DND-41 (cell line): ENCODE results near the gene KY.

Experiments
- CTCF ChIP-seq: IDR thresholded peaks from 2 replicates; pipeline ENCODE4 v1.5.1; 2012; ENCODE audit warnings: borderline replicate concordance, low read length, moderate library complexity, mild to moderate bottlenecking; ENCODE audit not compliant: poor library complexity, severe bottlenecking; ENCODE audit errors: extremely low read depth
- EZH2 ChIP-seq: IDR thresholded peaks from 3 replicates; pipeline ENCODE4 v1.6.1; 2012; ENCODE audit warnings: borderline replicate concordance, low read depth, mild to moderate bottlenecking, moderate library complexity, low read length, inconsistent platforms; ENCODE audit not compliant: severe bottlenecking

DNA sequence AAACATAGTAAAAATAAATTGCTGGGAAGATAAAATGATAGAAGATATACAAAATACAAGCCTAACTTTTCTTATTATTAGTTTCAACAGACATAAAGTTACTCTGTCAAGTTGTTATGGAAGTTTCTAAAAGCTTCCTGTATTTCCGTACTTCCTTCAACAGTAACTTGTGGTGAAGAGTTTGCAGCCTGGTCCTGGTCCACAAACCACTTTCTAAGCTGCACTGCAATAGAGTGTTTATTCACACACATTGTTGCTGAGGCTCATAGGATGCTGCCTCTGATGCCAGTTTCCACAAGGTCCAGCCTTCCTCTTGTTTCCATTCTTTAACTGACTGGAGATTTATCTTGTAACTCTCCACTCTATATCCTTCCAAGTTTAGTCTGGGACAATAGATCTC is 39.4 kb upstream of the KY start:
- no peak for TF ChIP-seq CTCF
- no peak for TF ChIP-seq EZH2
